Kidney (tissue), 14 donors: ENCODE results near the gene GTF3C4. TPM values are rescaled to one million over a fixed set of nuclear protein-coding genes. Genes with fewer than 3 reads are reported as not detected.

Experiments
- DNase-seq, 5 donors: peaks; one replicate each; pipeline ENCODE4 v3.0.0-alpha.2; 2013 to 2020
- FAIRE-seq: peaks from 2 replicates; lab custom pipeline; 2012; peaks lifted over from hg19 to GRCh38; lab: Jason Lieb, UNC
- H3K27ac ChIP-seq, 2 donors: one replicate each; pipeline ENCODE4 v1.7.0; 2013; ENCODE audit warnings: low read depth in 2 of 2, low read length in 2 of 2, inconsistent platforms in 1 of 2
- H3K27me3 ChIP-seq: one replicate; pipeline ENCODE4 v1.7.1; 2013; ENCODE audit warnings: low read length, inconsistent platforms; ENCODE audit not compliant: control insufficient read depth, insufficient read depth
- H3K36me3 ChIP-seq, 3 donors: one replicate each; pipeline versions ENCODE4 v1.7.0 to v1.7.1; 2013; ENCODE audit warnings: low read length in 3 of 3, control low read depth in 1 of 3, inconsistent platforms in 1 of 3; ENCODE audit not compliant: insufficient read depth in 3 of 3, control insufficient read depth in 2 of 3
- H3K4me1 ChIP-seq, 3 donors: one replicate each; pipeline versions ENCODE4 v1.7.0 to v1.7.1; 2013; ENCODE audit warnings: low read length in 3 of 3, inconsistent platforms in 1 of 3, low read depth in 1 of 3; ENCODE audit not compliant: control insufficient read depth in 2 of 3, insufficient read depth in 2 of 3
- H3K4me3 ChIP-seq, 3 donors: one replicate each; pipeline versions ENCODE4 v1.7.0 to v1.8.1; 2013; ENCODE audit warnings: low read length in 3 of 3, control low read depth in 1 of 3, inconsistent platforms in 1 of 3
- H3K9ac ChIP-seq, 3 donors: one replicate each; pipeline versions ENCODE4 v1.7.0 to v1.7.1; 2013; ENCODE audit warnings: low read length in 3 of 3, control low read depth in 1 of 3, inconsistent platforms in 1 of 3
- H3K9me3 ChIP-seq, 3 donors: one replicate each; pipeline versions ENCODE4 v1.7.0 to v1.7.1; 2013; ENCODE audit warnings: low read length in 3 of 3, control low read depth in 1 of 3, inconsistent platforms in 1 of 3; ENCODE audit not compliant: control insufficient read depth in 2 of 3, insufficient read depth in 1 of 3
- intact Hi-C: fragments of 100-400 bp; cut with DNase I; formaldehyde crosslinking; loops from one replicate; pipeline ENCODE4 v1.11.1; 2022
- polyA plus RNA-seq: library from polyadenylated mRNA; stranded (reverse); fragments of 350-450 nt; fragmentation: Illumina TruSeq; extraction: RNeasy Lipid Tissue Mini Kit (QIAGEN cat#74804); gene quantifications from one replicate; pipeline ENCODE4 v1.2.3, GENCODE V29; 2014; ENCODE audit warnings: low read depth, low replicate concordance; ENCODE audit not compliant: insufficient read depth
- total RNA-seq: library from RNA; stranded (reverse); fragmentation: NEBNext Ultra II Directional; extraction: Animal tissue kit (Norgen Biotek cat#: 25700); gene quantifications from one replicate; pipeline ENCODE4 v1.2.1, GENCODE V29; 2021
- TF ChIP-seq, protein P1 (sequence below): IDR thresholded peaks from 3 replicates; pipeline ENCODE4 v1.5.1; 2012; ENCODE audit warnings: mild to moderate bottlenecking, moderate library complexity, borderline replicate concordance; ENCODE audit not compliant: insufficient read depth; ENCODE audit errors: extremely low read depth
- donor health status: control.
- donor health status: control.
- donor health status: control.
- donor health status: control.
- donor health status: control.
- donor health status: DM: yes; HTN: yes; CAD: no.
- donor health status: Normal renal cell carcinoma (clear cell type).

Gene GTF3C4
- total and polyA plus RNA-seq, 2 donors from 2014 or later = 3.7 to 21.0 TPM

DNA sequence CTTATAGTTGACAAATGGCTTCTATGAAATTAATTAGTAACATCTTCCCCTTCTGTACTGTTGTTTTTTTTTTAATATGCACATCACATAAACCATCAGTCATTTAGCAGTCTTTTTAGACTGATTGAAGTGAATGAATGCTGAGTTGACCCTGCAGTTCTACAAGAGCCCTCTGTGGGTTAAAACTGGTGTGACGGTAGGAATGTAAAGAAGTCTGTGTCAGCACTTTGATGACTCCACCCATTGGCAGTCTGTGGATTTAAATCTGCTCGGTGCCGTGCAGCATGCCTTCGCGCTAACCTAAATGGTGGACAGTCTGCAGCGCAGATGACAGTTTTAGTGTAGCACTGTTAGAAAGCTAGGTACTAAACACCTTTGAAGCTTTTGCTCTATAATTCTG lies 3.1 kb downstream of the GTF3C4 start:
- Histone ChIP-seq H3K27ac (no peak overlapping the region), H3K4me3 (no peak overlapping the region), H3K4me1 (peaks cover 0 to 15% (median 0%) of the 10 kb centered on the region in 3 donors), H3K9ac (no peak overlapping the region), H3K27me3 (no peaks in the 10 kb centered on the region), H3K9me3 (no peaks in the 10 kb centered on the region), H3K36me3 (peaks cover 2 to 5% (median 3%) of the 10 kb centered on the region in 3 donors)
- intact Hi-C loops = no loop called here
- TF ChIP-seq, protein P1, sequence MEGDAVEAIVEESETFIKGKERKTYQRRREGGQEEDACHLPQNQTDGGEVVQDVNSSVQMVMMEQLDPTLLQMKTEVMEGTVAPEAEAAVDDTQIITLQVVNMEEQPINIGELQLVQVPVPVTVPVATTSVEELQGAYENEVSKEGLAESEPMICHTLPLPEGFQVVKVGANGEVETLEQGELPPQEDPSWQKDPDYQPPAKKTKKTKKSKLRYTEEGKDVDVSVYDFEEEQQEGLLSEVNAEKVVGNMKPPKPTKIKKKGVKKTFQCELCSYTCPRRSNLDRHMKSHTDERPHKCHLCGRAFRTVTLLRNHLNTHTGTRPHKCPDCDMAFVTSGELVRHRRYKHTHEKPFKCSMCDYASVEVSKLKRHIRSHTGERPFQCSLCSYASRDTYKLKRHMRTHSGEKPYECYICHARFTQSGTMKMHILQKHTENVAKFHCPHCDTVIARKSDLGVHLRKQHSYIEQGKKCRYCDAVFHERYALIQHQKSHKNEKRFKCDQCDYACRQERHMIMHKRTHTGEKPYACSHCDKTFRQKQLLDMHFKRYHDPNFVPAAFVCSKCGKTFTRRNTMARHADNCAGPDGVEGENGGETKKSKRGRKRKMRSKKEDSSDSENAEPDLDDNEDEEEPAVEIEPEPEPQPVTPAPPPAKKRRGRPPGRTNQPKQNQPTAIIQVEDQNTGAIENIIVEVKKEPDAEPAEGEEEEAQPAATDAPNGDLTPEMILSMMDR = no peak
- FAIRE-seq = no peak
- DNase-seq = peak in 2 of 5 donors; percentile 43 to 62

DNA sequence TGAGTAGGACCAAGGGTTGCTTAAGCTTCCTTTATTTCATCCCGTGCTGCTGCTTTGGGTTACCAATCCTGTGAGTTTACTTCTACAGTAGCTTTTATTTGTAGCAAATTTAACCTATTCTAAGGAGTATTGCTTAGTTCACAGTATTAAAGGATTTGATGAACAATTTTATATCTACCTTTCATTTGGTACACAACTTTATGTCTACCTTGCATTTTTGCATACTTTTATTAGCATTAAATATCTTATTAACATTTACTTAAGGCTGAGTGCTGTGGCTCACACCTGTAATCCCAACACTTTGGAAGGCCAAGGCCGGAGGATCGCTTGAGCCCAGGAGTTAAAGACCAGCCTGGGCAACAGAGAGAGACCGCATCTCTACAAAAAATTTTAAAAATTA lies 4.2 kb downstream of the GTF3C4 start:
- FAIRE-seq (no peak), DNase-seq (no peak)
- Histone ChIP-seq H3K36me3 (peaks cover 8 to 15% (median 14%) of the 10 kb centered on the region in 3 donors), H3K4me3 (no peak overlapping the region), H3K4me1 (peaks cover 0 to 13% (median 0%) of the 10 kb centered on the region in 3 donors), H3K27ac (no peak overlapping the region), H3K27me3 (no peaks in the 10 kb centered on the region), H3K9ac (no peak overlapping the region), H3K9me3 (no peaks in the 10 kb centered on the region)
- TF ChIP-seq, protein P1 = no peak
- intact Hi-C loops = no loop called here

DNA sequence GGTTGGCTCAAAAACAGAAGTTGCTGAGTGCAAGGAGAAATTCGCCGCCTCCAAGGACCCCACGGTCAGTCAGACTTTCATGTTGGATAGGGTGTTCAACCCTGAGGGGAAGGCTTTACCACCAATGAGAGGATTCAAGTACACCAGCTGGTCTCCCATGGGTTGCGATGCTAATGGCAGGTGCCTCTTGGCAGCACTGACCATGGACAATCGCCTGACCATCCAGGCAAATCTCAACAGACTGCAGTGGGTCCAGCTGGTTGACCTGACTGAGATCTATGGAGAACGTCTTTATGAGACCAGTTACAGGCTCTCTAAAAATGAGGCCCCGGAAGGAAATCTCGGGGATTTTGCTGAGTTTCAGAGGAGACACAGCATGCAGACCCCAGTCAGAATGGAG lies 7.7 kb downstream of the GTF3C4 start:
- H3K4me3 ChIP-seq = no peak overlapping the region
- FAIRE-seq (no peak), DNase-seq (no peak)
- H3K4me1 ChIP-seq = no peaks in the 10 kb centered on the region
- peaks cover 10 to 20% (median 18%) of the 10 kb centered on the region in 3 donors for H3K36me3 ChIP-seq
- no peak overlapping the region for H3K9ac ChIP-seq
- H3K27ac ChIP-seq = no peak overlapping the region
- intact Hi-C loops = no loop called here
- H3K9me3 ChIP-seq = no peaks in the 10 kb centered on the region
- TF ChIP-seq, protein P1 = no peak
- H3K27me3 ChIP-seq = no peaks in the 10 kb centered on the region
